Measurements from ENCODE around the gene SELENOO. TPM values are rescaled to one million over a fixed set of nuclear protein-coding genes. Genes with fewer than 3 reads are reported as not detected.

SELENOO gene
- total and polyA plus RNA-seq, 3 donors from 2014 or later: 20.8 to 66.8 (median 57.9) TPM

DNA sequence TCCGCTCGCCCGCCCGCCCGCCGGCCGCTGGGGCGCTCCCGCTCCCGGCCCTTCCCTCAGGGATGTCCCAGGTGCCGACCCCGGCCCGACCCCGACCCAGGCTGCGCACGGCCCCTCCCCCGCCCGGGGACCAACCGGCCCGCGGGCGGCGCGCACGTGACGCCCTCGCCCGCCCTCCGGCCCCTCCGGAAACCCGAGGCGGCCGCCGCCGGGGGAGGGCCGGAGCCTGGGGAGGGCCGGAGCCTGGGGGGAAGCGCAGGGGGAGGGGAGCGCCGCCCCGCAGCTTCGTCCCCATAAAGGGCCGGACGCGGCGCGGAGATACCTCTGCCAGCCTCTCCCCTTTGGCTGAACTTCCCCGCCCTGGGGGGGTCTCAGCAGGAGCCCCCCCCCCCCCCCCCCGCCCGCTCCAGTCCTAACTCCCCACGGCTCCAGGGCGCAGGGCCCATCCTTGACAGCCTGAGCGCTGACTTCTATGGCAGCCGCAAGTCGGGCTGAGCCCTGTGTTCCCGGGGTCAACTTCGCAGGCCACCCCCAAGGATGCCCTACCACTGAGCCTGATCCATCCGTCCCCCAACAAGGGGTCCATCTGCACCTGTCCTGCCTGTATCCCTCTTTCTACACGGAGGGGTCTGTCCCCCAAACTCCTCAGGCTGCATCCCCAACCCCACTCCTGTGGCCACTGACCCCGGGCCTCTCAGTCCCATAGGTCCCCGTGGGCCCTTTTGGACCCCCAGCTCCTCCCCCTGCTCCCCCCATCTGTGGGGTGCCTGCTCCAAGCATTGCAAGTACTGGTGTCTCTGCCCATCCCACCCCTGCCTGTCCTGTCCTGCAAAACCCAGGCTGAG, 61.0 kb downstream of the SELENOO start, which contains the start of gene MAPK12:
Gene MAPK12, minus strand, starts transcription at position 69 of the 845 bp plus-strand sequence. CDS start 174 bp downstream, outside the sequence.
- Histone ChIP-seq H3K9me3 (no peaks in the 10 kb centered on the region), H3K27ac (peak within 1 kb of the TSS; percentile 50), H3K4me3 (peak within 1 kb of the TSS; percentile 51 to 52), H3K4me1 (peaks cover 11% of the 10 kb centered on the region), H3K36me3 (ENCODE audit: low read depth, missing control alignments) (no peaks in the 10 kb centered on the region), H3K27me3 (no peaks in the 10 kb centered on the region)
- DNase-seq: no peak
- TF ChIP-seq, protein P1, sequence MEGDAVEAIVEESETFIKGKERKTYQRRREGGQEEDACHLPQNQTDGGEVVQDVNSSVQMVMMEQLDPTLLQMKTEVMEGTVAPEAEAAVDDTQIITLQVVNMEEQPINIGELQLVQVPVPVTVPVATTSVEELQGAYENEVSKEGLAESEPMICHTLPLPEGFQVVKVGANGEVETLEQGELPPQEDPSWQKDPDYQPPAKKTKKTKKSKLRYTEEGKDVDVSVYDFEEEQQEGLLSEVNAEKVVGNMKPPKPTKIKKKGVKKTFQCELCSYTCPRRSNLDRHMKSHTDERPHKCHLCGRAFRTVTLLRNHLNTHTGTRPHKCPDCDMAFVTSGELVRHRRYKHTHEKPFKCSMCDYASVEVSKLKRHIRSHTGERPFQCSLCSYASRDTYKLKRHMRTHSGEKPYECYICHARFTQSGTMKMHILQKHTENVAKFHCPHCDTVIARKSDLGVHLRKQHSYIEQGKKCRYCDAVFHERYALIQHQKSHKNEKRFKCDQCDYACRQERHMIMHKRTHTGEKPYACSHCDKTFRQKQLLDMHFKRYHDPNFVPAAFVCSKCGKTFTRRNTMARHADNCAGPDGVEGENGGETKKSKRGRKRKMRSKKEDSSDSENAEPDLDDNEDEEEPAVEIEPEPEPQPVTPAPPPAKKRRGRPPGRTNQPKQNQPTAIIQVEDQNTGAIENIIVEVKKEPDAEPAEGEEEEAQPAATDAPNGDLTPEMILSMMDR (IDR thresholded peaks at IDR 0.05): no peak
- TF ChIP-seq POLR2A (IDR thresholded peaks at IDR 0.05): no peak
- intact Hi-C loops (cut with DNase I; ENCODE audit: low total_unique reads): no loop called here
- WGBS, 2 donors: 8 to 17% methylated on average over 7 to 32 of the region's 61 CpGs

DNA sequence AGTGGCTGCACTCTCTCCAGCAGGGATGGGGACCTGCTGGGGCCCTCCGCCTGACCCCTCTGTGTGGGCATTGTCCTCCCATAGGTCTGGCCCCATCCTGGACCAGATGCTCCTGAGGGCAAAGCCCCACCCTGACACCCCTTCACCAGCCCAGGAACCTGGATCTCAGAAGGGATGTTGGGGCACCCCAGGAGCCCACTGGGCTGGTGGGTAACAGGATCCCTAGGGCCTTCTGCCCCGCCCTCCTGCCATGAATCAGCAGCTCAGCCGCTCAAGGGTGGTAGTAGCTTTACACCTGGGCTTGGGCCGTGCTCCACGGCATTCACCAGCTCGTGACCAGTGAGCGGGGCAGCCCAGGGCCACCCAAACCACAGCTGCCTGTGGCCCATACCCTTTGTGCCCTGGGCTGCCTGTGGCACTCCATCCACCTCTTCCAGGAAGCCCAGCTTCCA, 61.7 kb downstream of the SELENOO start:
- Histone ChIP-seq H3K27ac (no peak overlapping the region), H3K27me3 (no peaks in the 10 kb centered on the region), H3K36me3 (ENCODE audit: low read depth, missing control alignments) (no peaks in the 10 kb centered on the region), H3K4me3 (no peak overlapping the region), H3K9me3 (no peaks in the 10 kb centered on the region), H3K4me1 (peaks cover 14% of the 10 kb centered on the region)
- intact Hi-C loops (cut with DNase I; ENCODE audit: low total_unique reads): no loop called here
- WGBS, 2 donors: 73 to 81% methylated on average over 6 to 7 of the region's 7 CpGs
- no peak for DNase-seq
- TF ChIP-seq, protein P1 (IDR thresholded peaks at IDR 0.05): no peak
- TF ChIP-seq POLR2A (IDR thresholded peaks at IDR 0.05): no peak

DNA sequence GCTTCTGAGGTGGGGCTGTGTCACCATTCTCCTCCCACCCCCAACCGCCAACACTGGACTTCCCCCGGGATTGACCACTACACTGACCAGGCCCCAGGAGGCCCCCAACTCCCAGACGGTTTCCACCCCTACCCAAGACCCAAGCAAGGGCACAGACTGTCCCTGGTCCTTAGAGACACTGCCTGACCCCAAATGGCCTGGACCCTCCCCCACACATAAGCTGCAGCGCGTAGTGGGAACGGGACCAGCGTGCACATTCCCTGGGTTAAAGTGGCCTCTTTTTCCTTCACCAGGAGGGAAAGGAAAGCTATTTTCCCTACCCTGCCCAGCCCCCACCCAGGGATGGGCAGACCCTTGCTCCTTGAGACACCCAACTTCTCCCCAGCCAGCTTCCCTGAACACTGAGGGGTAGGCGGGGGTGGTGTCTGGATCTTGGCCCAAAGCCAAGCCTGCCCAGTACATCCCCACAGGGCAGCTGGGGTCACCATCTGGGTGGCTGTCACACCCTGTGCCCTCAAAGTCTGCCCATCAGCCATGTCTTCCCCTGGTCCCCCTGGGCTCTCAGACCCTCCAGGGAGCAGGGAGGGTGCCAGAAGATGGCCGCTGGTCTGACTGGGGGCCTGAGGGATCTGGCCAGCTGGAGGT, 62.3 kb downstream of the SELENOO start:
- Histone ChIP-seq H3K4me3 (no peak overlapping the region), H3K9me3 (no peaks in the 10 kb centered on the region), H3K36me3 (ENCODE audit: low read depth, missing control alignments) (no peaks in the 10 kb centered on the region), H3K27me3 (no peaks in the 10 kb centered on the region), H3K27ac (no peak overlapping the region), H3K4me1 (peaks cover 18% of the 10 kb centered on the region)
- intact Hi-C loops (cut with DNase I; ENCODE audit: low total_unique reads): no loop called here
- 65 to 75% methylated on average over 4 to 9 of the region's 9 CpGs for WGBS, 2 donors
- TF ChIP-seq POLR2A (IDR thresholded peaks at IDR 0.05): no peak
- TF ChIP-seq, protein P1 (IDR thresholded peaks at IDR 0.05): no peak
- no peak for DNase-seq

DNA sequence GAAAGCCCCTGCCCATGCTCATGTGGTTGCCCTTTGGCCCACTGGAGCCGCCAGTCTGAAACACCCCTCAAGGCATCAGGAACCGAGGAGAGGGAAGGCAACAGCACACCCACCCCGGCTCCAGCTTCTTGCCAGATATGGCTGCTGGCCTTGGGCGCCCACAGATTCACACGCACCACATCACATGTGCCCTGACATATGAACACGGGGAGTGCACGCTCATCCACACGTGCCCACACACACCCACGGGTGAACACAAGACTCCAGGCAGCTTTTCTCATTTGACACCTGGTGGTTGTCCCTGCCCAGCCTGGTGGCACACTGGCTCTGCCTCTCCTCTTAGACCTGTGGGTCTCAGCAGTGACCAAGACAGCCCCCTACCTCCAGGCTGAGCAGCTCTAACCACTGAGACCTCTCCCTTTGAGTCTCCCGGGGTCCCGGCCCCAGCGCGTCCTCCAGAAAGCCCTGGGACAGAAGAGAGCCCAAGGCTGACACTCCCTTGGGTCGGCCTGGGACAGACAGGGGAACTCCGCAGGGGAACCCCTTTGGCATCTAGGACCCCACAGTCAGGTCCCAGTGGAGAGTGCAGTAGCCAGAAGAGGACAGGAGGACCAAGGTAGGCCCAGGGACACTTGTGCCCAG, 63.4 kb downstream of the SELENOO start:
- 89 to 93% methylated on average over 6 to 15 of the region's 15 CpGs for WGBS, 2 donors
- no peaks in the 10 kb centered on the region for H3K36me3 ChIP-seq (ENCODE audit: low read depth, missing control alignments)
- H3K4me1 ChIP-seq: peaks cover 29% of the 10 kb centered on the region
- H3K4me3 ChIP-seq: no peak overlapping the region
- no peak for DNase-seq
- no peaks in the 10 kb centered on the region for H3K9me3 ChIP-seq
- intact Hi-C loops (cut with DNase I; ENCODE audit: low total_unique reads): no loop called here
- H3K27ac ChIP-seq: no peak overlapping the region
- TF ChIP-seq, protein P1 (IDR thresholded peaks at IDR 0.05): no peak
- no peak for TF ChIP-seq POLR2A (IDR thresholded peaks at IDR 0.05)
- H3K27me3 ChIP-seq: no peaks in the 10 kb centered on the region
